KG1 (cell line): ENCODE data around the gene LINC01488.

Experiments used
- DNase-seq: peaks from one replicate; lab custom pipeline; 2025; lab: John Stamatoyannopoulos, UW

LINC01488 gene

DNA sequence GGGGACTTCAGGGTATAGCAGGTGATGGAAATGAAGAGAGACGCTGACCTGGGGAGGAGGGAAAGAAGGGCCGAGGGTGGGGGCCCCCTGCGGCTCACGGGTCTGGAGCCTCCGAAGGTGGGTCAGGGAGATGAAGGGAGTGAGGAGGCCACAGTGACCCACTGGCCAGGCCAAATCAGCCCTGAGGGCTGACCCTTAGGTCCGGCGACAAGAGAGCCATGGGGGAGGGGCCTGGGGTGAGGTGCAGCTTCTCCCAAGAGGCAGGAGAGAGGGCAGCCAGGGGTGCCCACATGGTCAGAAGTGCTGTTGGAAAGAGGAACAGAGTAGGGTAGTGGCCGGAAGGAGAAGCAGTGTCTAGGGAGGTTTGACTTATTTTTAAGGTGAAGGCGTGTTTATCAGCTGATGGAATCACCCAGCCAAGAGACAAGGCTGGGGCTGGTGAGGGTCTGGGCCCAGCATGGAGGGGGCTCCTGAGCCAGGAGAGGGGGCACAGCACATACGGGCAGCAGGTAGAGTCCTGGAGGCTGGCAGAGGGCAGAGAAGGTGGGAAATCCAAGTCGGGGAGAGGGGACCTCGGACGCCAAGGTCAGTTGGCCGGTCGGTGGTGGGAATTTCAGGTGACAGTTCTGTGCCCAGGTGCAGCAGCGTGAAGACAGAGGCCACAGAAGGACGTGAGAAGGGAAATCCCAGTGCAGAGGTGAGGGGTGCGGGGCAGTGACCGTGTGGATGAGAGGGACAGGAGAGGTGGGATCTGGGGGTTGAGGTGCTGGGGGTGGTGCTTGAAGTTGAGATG lies 49.0 kb downstream of the LINC01488 start:
- DNase-seq, result no peak

DNA sequence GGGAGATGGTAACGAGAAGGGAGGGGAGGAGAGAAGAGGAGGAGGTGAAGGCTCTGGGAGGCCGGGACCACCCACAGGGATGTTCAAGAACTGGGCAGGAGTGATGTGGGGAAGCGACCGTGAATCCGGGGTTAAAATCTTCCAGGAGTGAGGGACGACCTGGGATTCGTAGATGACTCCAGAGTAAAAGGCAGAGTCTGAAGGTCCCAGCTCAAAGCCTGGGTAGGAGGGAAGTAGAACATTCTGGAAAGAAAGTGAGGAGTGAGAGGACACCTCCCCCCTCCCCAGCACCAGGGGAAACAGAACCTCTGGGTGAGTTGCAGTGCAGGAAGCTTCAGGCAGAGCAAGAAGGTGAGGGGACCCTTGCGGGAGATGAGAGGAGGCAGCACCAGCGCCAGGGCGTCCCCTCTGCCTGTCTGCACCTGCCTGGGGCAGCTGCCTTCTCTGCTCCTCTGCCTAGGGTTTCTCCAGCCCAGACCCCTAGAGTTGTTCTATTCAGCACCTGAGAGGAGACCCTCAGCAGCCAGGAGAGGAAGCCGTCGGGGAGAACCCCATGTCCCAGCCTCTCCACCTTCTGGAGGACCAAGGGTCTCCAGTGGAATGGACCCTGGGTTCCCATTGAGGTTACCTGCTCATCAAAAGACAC lies 49.7 kb downstream of the LINC01488 start:
- DNase-seq, result no peak

DNA sequence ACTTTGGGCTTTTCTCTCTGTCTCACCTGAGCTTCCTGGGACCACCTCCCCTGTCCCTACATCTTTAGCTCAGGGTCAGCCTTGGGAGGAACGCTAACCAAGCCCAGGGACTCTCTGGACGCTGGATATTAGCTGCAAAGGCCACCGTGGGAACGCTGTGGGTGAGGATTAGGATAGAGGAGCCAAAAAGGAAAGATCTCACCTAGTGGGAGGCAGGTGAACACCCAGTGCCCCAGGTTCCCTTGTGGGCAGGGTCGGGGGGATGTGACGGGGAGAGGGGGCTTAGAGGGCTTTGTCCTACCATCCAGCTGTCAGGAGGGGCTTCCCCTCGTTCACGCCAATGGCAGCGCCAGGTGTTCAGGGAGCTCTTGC lies 50.2 kb downstream of the LINC01488 start:
- no peak for DNase-seq

DNA sequence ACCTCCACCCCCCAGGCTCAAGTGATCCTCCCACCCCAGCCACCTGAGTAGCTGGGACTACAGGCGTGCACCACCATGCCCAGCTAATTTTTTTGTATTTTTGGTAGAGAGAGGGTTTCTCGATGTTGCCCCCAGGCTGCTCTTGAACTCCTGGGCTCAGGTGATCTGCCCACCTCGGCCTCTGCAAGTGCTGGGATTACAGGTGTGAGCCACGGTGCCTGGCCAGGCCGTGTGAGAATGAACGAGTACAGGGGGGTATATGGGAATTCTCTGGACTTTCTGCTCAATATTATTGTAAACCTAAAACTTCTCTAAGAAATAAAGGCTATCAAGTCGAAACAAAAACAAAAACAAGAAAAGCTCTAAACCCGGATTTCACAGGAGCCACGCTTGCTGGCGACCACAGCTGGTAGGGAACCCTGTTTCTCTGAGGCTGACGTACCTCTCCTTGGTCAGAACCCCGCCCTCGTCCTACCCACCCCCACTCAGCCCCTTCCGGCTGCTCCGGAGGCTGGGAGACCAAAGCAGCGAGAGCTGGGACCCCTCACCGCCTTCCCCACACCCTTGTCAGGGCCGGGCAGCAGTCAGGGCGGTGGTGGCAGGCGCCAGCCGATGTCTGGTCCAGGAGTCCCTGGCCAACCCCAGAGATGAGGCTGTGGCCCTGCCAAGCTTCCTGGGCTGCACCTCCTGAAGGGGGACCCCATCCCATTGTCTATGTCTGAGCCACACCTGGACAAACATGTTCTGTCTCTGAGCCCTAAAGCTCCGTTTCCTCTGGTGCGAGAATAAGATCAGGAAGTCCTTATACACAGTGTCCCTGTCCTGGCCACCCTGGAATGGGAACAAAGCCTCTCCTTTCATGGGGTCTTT lies 52.1 kb downstream of the LINC01488 start:
- DNase-seq, result no peak

DNA sequence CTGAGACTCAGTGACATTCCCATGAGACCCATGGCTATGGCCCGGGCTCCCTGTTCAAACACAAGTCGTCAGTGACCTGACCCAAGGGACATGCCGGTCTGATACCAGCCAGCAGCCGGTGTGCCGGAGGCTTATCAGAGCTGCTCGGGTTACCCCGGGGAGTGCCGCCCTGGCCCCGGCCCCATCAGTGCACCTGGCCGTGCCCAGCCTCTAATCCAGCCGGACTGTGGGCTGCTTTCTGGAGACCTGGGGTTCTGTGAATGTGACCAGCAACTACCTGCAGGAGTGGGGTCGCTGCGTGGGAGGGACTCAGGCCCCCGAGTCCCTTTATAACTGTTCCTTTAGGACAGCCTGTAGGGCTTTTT lies 52.7 kb downstream of the LINC01488 start:
- DNase-seq, result no peak

DNA sequence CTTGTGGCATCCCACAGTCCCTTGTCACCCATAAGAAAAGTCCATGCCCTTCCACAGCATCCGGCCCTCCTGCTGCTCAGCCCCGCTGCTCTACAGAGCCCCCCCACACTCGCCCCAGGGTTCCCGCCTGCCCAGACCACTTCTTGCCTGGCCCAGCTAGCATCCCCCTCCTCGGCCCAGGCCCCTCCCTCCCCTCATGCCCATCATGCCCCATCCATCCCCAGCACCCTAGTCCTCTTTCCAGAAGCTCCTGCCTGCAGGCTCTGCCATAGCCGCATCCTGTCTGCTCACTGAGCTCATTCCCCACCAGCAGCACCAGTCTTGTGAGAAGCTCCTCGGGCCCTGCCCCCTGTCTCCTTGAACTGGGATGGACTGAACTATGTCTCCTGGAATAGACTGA lies 54.4 kb downstream of the LINC01488 start:
- no peak for DNase-seq

DNA sequence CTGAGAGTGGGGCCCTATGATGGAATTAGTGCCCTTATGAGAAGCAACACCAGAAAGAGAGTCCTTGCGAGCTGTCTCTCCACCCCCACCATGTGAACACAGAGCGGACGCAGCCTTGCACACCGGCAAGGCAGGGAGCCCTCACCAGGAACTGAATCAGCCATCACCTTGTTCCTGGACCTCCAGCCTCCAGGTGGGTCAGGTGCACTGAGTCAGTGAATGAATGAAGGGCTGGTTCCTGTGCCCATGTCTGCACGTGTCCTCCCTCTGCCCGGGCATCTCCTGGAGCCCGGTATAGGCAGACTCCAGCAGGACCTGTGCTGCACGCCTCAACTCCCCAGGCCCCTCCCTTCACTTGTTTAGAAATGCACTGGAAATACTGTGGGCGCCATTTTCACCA lies 54.9 kb downstream of the LINC01488 start:
- no peak for DNase-seq

DNA sequence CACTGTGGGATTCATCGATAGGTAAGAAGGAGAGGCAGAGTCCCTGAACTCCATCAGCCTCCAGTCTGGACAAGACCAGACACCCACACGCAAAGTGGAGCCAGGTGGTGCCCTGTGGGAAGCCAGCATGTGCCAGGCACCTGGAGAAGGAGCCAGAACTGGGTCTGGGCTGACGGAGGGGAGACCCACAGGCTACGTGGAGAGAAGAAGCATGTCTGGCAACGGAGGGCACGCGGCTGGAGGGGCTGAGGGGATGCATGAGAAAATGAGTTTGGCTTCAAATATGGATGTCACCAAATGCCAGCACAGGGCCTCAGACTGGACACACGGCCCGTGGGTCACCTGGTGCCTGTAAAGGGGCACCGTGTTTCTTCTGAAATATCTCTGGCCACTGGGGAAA lies 55.7 kb downstream of the LINC01488 start:
- DNase-seq, result no peak

DNA sequence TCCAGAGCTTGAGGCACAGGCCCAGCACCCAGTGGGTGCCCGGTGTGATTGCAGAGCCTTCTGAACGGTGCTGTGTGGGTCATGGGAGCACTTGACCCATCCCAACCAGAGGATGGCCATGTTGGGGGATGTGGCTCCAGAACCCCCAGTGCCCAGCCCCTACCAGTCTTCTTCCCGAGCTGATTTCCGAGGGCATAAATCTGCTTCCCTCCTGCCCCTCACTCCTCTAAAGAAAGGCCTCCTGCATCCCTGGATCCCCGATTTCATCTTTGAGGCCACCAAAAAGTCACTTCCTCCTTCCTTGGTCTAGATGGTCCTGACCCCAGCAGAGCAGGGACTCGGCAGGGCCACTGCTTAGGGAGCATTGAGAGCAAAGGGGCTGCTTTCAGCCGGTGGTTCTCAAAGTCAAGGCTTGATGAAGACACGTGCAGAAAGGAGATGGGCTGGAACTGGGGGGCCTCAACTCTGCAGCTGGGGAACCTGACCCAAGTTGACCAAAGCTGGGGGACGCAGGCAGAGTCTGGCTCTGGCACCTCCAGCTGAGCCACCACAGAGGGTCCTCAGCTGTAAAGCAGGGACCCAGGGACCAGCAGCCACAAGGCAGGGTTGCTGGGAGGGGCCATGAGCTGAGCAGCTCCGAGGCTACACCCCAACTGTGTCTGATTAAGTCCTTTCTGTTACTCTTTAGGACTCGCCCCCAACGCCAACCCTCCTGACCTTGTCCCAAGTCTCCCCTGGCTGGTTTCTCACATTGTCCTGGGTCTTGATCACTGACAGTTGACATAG lies 56.6 kb downstream of the LINC01488 start:
- DNase-seq, result no peak

DNA sequence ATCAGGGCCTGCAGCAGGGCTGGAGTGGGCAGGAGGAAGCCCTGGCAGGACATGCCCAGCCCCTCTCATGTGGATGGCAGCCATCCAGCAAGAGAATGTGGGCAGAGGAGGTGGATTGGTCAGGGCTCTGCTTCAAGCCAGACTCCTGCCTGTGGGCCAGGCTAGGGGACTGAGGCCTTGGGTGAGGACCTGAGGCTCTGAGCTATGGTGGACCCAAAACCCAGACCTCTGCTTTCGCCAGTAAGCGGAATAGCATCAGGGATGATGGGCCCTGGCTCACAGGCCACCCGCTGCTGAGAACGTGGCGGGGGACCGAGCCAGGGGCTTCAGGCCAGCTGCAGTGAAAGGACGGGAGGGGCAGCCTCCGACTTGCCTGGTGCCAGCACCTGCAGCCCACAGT lies 57.4 kb downstream of the LINC01488 start:
- DNase-seq, result no peak

DNA sequence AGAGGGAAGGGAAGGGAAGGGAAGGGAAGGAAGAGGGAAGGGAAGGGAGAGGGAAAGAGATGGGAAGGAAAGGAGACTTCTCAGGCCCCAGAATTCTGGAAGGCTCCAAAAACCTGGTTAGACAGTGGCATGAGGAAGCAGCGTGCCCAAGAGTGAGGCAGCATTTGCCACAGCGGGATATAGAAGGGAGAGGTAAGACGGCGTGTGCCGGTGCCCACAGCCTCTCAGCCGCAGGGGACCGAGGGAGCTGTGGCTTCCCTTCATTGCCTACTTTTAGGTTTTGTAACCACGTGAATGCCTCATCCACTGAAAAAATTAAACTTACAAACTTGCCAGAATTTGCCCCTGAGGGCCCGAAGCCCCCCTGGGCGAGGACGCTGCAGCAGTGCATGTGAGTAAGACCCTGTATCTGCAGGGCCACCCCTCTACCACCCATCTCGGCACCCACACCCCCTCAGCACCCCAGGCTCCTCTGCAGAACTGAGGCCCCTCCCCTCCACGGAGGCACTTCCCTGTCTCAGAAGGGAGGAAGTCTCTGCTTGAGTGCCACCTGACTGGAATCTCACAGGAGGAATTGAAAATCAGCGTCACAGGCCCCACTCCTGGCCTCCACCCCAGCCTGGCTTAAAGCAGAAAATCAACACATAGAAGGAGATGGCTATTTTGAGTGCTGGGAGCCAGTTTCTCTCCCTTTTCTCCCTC lies 58.1 kb downstream of the LINC01488 start:
- DNase-seq, result no peak

DNA sequence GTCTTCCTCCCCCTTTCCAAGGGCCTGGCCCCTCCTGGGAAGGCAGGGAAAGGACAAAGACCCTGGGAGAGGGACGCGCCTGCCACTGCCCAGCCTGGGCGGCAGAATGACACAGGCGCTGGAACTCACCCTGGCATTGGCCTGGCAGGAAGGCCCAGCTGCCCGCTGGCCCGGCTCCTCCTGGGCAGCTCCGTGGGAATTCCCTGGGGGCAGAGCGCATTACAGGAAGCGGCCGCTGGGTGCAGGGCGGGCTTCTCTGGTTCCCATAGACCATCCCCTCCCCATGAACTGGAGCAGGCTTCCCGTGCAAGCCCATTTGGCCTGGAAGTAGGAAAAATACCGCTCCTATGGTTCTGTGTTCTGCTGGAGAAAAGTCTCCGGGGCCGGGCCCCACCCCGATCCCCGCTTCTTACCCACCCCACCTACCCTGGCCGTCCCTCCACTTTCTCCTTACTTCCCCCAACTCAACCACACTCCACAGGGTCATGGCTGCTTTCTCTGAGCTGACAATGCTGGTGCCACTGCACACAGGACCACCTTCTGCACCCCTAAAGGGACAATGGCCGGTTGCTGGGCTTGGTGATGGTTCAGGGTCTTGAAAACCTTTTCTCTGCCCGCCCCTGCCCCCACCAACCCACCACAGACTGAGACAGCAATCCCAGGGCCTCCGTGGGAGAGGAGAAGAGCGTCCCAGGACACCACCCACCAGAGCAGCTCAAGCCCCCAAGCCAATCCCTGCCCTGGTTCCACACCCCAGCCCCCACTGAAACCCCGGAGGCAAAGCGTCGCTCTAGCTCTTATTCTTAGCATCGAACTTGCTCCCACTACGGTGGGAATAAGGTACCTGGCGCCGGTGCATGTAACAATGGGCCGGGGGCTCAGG lies 58.9 kb downstream of the LINC01488 start:
- no peak for DNase-seq

DNA sequence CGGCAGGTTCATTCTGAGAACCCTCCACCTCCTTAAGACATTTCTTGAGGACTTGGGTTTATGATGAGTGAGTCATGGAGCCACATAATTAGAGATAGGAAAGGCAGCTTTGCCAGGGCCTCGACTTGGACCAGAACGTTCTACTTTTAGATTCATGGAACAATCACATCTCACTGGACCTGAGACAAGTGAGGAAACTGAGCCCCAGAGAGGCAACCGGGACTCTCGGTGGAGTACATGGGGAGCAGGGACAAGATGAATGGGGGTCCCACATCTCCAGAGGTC lies 59.5 kb downstream of the LINC01488 start:
- DNase-seq, result no peak

DNA sequence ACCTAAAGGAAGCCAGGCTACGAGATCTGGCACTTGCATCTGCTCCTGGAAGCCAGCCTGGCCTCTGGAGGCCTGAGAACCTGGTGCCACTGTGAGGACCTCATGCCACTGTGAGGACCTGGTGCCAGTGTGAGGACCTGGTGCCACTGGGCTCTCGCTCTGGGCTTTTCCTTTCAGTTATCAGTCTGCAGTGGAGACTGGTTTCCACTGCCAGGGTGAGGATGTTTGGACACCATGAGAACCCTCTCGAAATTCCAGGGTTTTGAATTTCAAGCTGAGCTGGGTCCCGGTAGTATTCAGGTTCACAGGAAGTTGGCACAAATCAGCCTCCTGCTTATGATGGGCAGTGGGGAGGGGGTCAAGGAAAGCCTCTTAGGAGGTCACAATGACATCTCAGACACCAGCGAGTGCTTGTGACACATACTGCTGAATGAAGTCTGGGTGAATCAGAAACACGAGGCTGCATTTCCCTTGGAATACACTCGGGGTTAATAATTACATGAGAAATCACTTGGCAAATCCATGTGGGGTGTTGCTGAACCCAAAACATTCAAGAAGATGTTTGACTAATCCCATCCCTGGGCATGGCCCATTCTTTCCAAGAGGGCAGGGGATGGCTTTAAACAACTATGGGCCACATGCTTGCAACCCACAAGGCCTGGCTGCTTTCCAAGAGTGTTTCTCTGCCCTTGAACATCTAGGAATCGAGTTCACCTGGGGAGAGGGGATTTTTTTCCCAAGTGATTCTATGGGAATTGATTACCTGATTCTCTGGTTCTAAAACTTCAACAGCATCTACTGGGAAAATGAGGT lies 60.2 kb downstream of the LINC01488 start:
- DNase-seq, result no peak

DNA sequence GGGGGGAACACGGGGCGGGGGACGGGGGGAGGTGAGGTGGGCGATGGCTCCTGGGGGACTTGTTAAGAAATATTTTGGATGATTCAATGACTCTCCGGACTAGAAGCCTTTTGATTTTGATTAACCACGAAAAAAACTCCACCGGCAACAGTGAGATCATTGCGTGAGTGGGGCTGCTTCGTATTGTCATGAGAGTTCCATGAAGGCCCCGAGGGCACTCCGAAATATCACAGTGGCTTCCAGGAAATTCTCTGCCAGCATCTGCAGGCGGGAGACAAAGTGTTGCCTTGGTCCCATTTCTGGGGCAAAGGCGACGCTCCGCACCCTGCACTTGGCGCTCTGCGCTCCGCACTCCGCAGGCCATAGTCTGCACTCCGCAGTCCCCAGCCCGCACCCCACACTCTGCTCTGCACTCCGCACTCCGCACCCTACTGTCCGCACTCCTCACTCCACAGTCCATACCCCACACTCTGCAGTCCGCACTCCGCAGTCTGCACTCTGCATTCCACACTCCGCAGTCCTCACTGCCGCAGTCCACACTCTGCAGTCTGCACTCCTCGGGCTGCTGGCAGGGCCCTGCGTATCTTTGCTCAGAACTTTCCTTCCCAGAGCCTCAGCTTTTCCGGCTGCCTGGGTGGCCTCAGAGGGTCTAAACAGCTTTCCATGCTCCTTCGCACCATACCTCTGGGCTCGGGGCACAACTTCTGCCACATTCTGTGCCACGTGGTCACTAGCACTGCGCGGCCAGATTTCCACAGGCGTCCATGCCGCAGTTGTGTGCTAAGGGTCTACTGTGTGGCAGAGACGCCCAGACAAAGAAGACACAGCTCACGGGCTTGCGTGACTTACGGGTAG lies 61.1 kb downstream of the LINC01488 start:
- no peak for DNase-seq
